ENCODE results near the gene KLHL7. TPM values are rescaled to one million over a fixed set of nuclear protein-coding genes. Genes with fewer than 3 reads are reported as not detected.

The KLHL7 gene
- total and polyA plus RNA-seq, 2 donors (not counting 3 experiments of a cell fraction or from before 2014, with no cell fraction given) = 21.3 to 32.1 TPM

DNA sequence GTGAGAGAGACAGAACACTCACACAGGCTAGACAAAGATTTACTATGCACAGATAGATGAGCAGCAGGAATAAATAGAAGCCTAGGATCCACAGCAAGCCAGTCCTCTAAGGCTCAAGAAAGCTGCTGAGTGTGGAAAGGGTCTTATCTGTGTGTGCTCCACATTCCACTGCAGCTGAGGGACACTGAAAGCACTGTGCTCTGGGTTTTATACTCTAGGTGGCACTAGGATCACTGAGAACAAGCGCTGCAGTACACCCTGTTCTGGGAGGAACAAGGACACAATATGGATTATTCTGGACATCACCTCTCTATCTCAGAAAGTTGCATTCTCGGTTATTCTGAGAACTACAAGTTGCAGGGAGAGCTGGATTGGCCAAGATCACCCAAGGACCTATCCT, 4.9 kb upstream of the KLHL7 start:
- no peaks in the 10 kb centered on the region for H4K20me1 ChIP-seq (replicated peaks; ENCODE audit: control insufficient read depth, extremely low read depth, insufficient read depth, low read length)
- FAIRE-seq = no peak
- TF ChIP-seq, protein P1, sequence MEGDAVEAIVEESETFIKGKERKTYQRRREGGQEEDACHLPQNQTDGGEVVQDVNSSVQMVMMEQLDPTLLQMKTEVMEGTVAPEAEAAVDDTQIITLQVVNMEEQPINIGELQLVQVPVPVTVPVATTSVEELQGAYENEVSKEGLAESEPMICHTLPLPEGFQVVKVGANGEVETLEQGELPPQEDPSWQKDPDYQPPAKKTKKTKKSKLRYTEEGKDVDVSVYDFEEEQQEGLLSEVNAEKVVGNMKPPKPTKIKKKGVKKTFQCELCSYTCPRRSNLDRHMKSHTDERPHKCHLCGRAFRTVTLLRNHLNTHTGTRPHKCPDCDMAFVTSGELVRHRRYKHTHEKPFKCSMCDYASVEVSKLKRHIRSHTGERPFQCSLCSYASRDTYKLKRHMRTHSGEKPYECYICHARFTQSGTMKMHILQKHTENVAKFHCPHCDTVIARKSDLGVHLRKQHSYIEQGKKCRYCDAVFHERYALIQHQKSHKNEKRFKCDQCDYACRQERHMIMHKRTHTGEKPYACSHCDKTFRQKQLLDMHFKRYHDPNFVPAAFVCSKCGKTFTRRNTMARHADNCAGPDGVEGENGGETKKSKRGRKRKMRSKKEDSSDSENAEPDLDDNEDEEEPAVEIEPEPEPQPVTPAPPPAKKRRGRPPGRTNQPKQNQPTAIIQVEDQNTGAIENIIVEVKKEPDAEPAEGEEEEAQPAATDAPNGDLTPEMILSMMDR (IDR thresholded peaks at IDR 0.05; ENCODE audit: extremely low read depth in 1 of 2, insufficient read depth in 1 of 2, low read depth in 1 of 2, low read length in 2 of 2) = no peak
- TF ChIP-seq GATA2 (IDR thresholded peaks at IDR 0.05; ENCODE audit: insufficient read depth, insufficient read length, low read depth, low read length) (no peak), MYC (IDR thresholded peaks at IDR 0.05; ENCODE audit: low read depth, low read length) (no peak), FOS (IDR thresholded peaks at IDR 0.05; ENCODE audit: borderline replicate concordance, insufficient read depth, low read length) (no peak), POLR2AphosphoS5 (IDR thresholded peaks at IDR 0.05; ENCODE audit: insufficient read depth, low read depth, low read length) (no peak), EZH2 (IDR thresholded peaks at IDR 0.05; ENCODE audit: borderline replicate concordance, low read depth, low read length, severe bottlenecking) (no peak), POLR2A (IDR thresholded peaks at IDR 0.05; ENCODE audit: low read depth, low read length) (no peak)
- TF ChIP-seq, protein P2, sequence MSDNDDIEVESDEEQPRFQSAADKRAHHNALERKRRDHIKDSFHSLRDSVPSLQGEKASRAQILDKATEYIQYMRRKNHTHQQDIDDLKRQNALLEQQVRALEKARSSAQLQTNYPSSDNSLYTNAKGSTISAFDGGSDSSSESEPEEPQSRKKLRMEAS (IDR thresholded peaks at IDR 0.05; ENCODE audit: insufficient read depth, insufficient read length) = no peak
- H3K4me3 ChIP-seq (replicated peaks in 1 of 3; ENCODE audit: insufficient read depth in 1 of 3, low read depth in 1 of 3, low read length in 3 of 3) = no peak overlapping the region
- no peak overlapping the region for H2AFZ ChIP-seq (ENCODE audit: low read depth, low read length)
- no peaks in the 10 kb centered on the region for H3K9me1 ChIP-seq (replicated peaks; ENCODE audit: control insufficient read depth, extremely low read depth, insufficient read depth, low read length)
- no peak for DNase-seq (ENCODE audit: low read depth, low spot score)
- no peaks in the 10 kb centered on the region for H3K79me2 ChIP-seq (ENCODE audit: control insufficient read depth, insufficient read depth, low read length)
- H3K9ac ChIP-seq (replicated peaks; ENCODE audit: extremely low read depth, insufficient read depth, low read length) = no peak overlapping the region
- H3K4me1 ChIP-seq (ENCODE audit: control insufficient read depth, extremely low read depth, insufficient read depth, low read length) = peaks cover 5% of the 10 kb centered on the region
- no peak overlapping the region for H3K4me2 ChIP-seq (ENCODE audit: insufficient read depth, low read length)
- H3K27me3 ChIP-seq (ENCODE audit: control insufficient read depth in 2 of 2, insufficient read depth in 2 of 2, low read length in 2 of 2) = no peaks in the 10 kb centered on the region
- H3K9me3 ChIP-seq (replicated peaks; ENCODE audit: control insufficient read depth, insufficient read depth, low read length) = no peaks in the 10 kb centered on the region
- no peaks in the 10 kb centered on the region for H3K36me3 ChIP-seq (ENCODE audit: control insufficient read depth in 2 of 2, extremely low read depth in 1 of 2, insufficient read depth in 2 of 2, low read length in 2 of 2)
- ChIA-PET CTCF (interaction anchor here (0.9 to 8.6 kb wide), 2 partner anchors 11 to 15 kb away, joined by 4 to 75 read pairs; no protein-coding TSS in a partner anchor), POLR2A (no interaction called here)
- dilution Hi-C loops (cut with MboI; ENCODE audit: extremely low pct_ligation_motif_present, low sequenced_read_pairs) = no loop called here
- BruUV-seq (replicated peaks) = no TSS peak
- no peak overlapping the region for H3K27ac ChIP-seq (ENCODE audit: insufficient read depth, low read depth, low read length)
- intact Hi-C loops (cut with micrococcal nuclease) = no loop called here
